Fibroblast of skin of right biceps (primary cell): ENCODE data around the gene NFAM1.

ENCODE experiments used
- DNase-seq: peaks from one replicate; pipeline ENCODE4 v3.0.0-alpha.2; 2013

Gene NFAM1

GRCh38 chr22:42439021-42439567, 6.9 kb upstream of the NFAM1 start:
- DNase-seq: no peak

- no peak for DNase-seq
Observed at GRCh38 chr22:42438293-42438650, 6.1 kb upstream of the NFAM1 start.

- peak; percentile 50 for DNase-seq
Observed at GRCh38 chr22:42437488-42438292, 5.5 kb upstream of the NFAM1 start.

- no peak for DNase-seq
Observed at GRCh38 chr22:42436404-42436803, 4.2 kb upstream of the NFAM1 start.

- DNase-seq: no peak
Observed at GRCh38 chr22:42434748-42435425, 2.7 kb upstream of the NFAM1 start.

- DNase-seq: no peak
Observed at GRCh38 chr22:42433754-42434682, 1.8 kb upstream of the NFAM1 start.

- no peak for DNase-seq
Observed at GRCh38 chr22:42432818-42433217, 615 bp upstream of the NFAM1 start.

- no peak for DNase-seq
Observed at GRCh38 chr22:42431401-42432019, 693 bp downstream of the NFAM1 start.

GRCh38 chr22:42430528-42431125, 1.6 kb downstream of the NFAM1 start:
- DNase-seq: no peak

GRCh38 chr22:42428760-42429159, 3.4 kb downstream of the NFAM1 start:
- no peak for DNase-seq

- DNase-seq: no peak
Observed at GRCh38 chr22:42428025-42428424, 4.2 kb downstream of the NFAM1 start.

GRCh38 chr22:42427167-42427566, 5.0 kb downstream of the NFAM1 start:
- no peak for DNase-seq

GRCh38 chr22:42425989-42426355, 6.2 kb downstream of the NFAM1 start:
- DNase-seq: no peak

- DNase-seq: no peak
Observed at GRCh38 chr22:42425337-42425988, 6.7 kb downstream of the NFAM1 start.

GRCh38 chr22:42419243-42419881, 12.8 kb downstream of the NFAM1 start:
- DNase-seq: no peak

GRCh38 chr22:42418811-42419242, 13.4 kb downstream of the NFAM1 start:
- no peak for DNase-seq

- DNase-seq: no peak
Observed at GRCh38 chr22:42417645-42418305, 14.4 kb downstream of the NFAM1 start.

- DNase-seq: no peak
Observed at GRCh38 chr22:42416671-42417230, 15.5 kb downstream of the NFAM1 start.

- DNase-seq: no peak
Observed at GRCh38 chr22:42414565-42415303, 17.5 kb downstream of the NFAM1 start.
